Sigmoid colon (tissue), 7 donors: ENCODE results near the gene NOC2L. TPM values are rescaled to one million over a fixed set of nuclear protein-coding genes. Genes with fewer than 3 reads are reported as not detected.

ENCODE experiments used
- DNase-seq: peaks from one replicate; pipeline ENCODE4 v3.0.0-alpha.2; 2019
- H3K27ac ChIP-seq, 4 donors: fragments of 200-600 bp; sonication (generic); one replicate each; pipeline ENCODE4 v1.5.1; 2016 to 2019; ENCODE audit warnings: mild to moderate bottlenecking in 1 of 4
- H3K27me3 ChIP-seq, 3 donors: fragments of 200-600 bp; sonication (generic); one replicate each; pipeline ENCODE4 v1.5.1; 2019; ENCODE audit warnings: mild to moderate bottlenecking in 1 of 3
- H3K36me3 ChIP-seq, 4 donors: fragments of 200-600 bp; sonication (generic); one replicate each; pipeline ENCODE4 v1.5.1; 2016 to 2019
- H3K4me1 ChIP-seq, 4 donors: fragments of 200-600 bp; sonication (generic); one replicate each; pipeline ENCODE4 v1.5.1; 2017 to 2019
- H3K4me3 ChIP-seq, 4 donors: fragments of 200-600 bp; sonication (generic); one replicate each; pipeline ENCODE4 v1.5.1; 2017 to 2019; ENCODE audit warnings: mild to moderate bottlenecking in 2 of 4, moderate library complexity in 1 of 4
- H3K9me3 ChIP-seq, 4 donors: fragments of 200-600 bp in 3 of 4; sonication (generic) in 3 of 4; one replicate each; pipeline versions ENCODE4 v1.5.1 to v1.6.1; 2013 to 2019
- CTCF ChIP-seq, 4 experiments: fragments of 450-650 bp in 3 of 4; fragments of 200-600 bp in 1 of 4; IDR thresholded peaks; one replicate each; pipeline ENCODE4 v1.5.1; 2016 to 2019; ENCODE audit warnings: antibody characterized with exemption in 4 of 4, mild to moderate bottlenecking in 3 of 4, moderate library complexity in 2 of 4
- EP300 ChIP-seq, 4 donors: sonication (generic); formaldehyde crosslinking; IDR thresholded peaks; one replicate each; pipeline ENCODE4 v1.6.1; 2017; ENCODE audit warnings: antibody characterized with exemption in 4 of 4
- POLR2A ChIP-seq, 2 donors: fragments of 450-650 bp; IDR thresholded peaks; one replicate each; pipeline ENCODE4 v1.6.1; 2016; ENCODE audit warnings: antibody characterized with exemption in 2 of 2, mild to moderate bottlenecking in 2 of 2, moderate library complexity in 2 of 2
- POLR2AphosphoS5 ChIP-seq, 4 donors: sonication (generic); formaldehyde crosslinking; IDR thresholded peaks; one replicate each; pipeline ENCODE4 v1.6.1; 2017; ENCODE audit warnings: antibody characterized with exemption in 4 of 4
- WGBS, 2 donors: extraction: QIAGEN DNeasy Blood & Tissue Kit; methylation state at CpG; one replicate each; pipeline ENCODE4 v1.1.7; 2013; 5-methylcytosine and 5-hydroxymethylcytosine counted together
- intact Hi-C: fragments of 100-400 bp; cut with DNase I; formaldehyde crosslinking; loops from one replicate; pipeline ENCODE4 v1.15.1; 2023
- polyA plus RNA-seq, 3 donors: library from polyadenylated mRNA; stranded (reverse); fragments of 200-250 nt; gene quantifications; one replicate each; pipeline ENCODE4 v1.2.3, GENCODE V29; 2013
- total RNA-seq, 4 donors: library from RNA; depleted of rRNA; stranded (reverse); fragments of >200 nt; gene quantifications; one replicate each; pipeline ENCODE4 v1.1.0, GENCODE V29; 2016
- donor health status: healthy with polysubstance abuse.
- donor health status: Bipolar disorder and iron deficiency.
- donor health status: healthy.

Gene NOC2L
- total and polyA plus RNA-seq, 7 donors, result 25.4 to 81.6 (median 27.1) TPM

DNA sequence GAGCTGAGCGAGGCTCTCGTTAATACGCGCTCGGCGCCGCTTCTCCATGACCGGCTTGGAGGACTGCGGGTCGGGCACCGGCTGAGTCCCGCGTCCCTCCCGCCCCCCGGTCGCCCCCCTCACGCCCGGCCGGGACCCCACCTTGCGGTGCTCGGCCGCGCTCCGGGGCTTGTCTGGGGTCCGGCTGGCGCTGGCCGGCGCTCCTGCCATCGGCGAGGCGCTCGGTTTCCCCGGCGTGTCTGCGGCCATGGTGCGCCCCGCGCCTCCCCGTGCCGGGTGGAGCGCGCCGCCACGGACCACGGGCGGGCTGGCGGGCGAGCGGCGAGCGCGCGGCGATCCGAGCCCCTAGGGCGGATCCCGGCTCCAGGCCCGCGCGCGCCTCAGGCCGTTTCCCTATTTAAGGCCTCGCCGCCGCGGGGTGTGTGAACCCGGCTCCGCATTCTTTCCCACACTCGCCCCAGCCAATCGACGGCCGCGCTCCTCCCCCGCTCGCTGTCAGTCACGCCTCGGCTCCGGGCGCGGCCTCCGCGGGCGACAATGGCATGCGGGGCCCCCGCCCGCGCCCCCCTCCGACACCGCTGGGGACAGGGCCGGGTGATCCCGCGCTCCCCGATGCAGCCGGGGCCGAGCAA lies 40.8 kb upstream of the NOC2L start, which contains the start of gene HES4:
Gene HES4, minus strand, starts transcription at position 373 of the 632 bp plus-strand sequence. Its CDS starts 124 bp downstream, at position 249.
- no peaks in the 10 kb centered on the region for H3K9me3 ChIP-seq
- H3K36me3 ChIP-seq, result no peaks in the 10 kb centered on the region
- 0 to 1% methylated on average over 95 of the region's 95 CpGs for WGBS, 2 donors
- DNase-seq, result peak; percentile 97
- H3K27ac ChIP-seq, result peak within 1 kb of the TSS; percentile 89 to 98 (median 96)
- intact Hi-C loops, result loop anchor here (1.0 kb wide), 1 partner anchor 19 kb away; no protein-coding TSS in a partner anchor
- H3K4me3 ChIP-seq, result peak within 1 kb of the TSS; percentile 58 to 92 (median 60)
- peaks cover 0 to 45% (median 35%) of the 10 kb centered on the region in 4 donors for H3K4me1 ChIP-seq
- H3K27me3 ChIP-seq, result peaks cover 0 to 17% (median 5%) of the 10 kb centered on the region in 3 donors
- TF ChIP-seq EP300 (IDR thresholded peaks at IDR 0.05), result peak in 2 of 4 donors; percentile 25 to 63
- no peak for TF ChIP-seq CTCF (IDR thresholded peaks at IDR 0.05)
- TF ChIP-seq POLR2AphosphoS5 (IDR thresholded peaks at IDR 0.05), result peak; percentile 60 to 90 (median 68)
- no peak for TF ChIP-seq POLR2A (IDR thresholded peaks at IDR 0.05)

DNA sequence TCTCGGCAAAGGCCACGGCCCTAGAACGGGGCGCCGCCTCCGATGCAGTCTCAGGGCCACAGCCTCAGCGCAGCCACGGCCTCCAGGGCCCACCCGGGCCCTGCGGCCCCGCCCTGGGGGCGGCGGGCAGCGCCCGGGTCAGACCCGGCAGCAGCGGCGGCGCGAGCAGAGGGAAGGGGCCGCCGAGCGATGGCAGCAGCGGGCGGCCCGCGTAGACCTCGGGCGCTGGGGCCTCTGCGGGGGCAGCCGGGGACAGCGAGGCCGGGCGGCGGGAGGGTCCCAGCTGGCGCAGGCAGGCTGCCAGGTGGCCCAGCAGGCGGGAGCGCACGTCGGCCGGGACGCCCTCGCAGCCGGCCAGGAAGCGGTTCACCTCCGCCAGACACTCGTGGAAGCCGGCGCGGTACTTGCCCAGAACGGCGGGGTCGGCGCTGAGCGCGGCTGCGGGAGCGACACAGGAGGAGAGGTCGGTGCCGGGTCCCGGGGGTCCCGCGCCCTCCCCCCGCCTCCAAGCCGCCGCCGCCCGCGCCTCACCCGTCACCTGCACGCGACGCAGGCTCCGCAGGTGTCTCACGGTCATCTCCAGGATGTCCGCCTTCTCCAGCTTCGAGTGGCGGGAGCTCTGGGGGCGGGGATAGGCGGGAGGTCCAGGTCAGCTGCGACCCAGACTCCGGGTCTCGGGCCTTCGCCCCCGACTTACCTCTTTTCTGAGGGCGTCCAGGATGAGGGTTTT lies 40.1 kb upstream of the NOC2L start:
- 0 to 1% methylated on average over 86 of the region's 86 CpGs for WGBS, 2 donors
- Histone ChIP-seq H3K27ac (peak overlapping the region; percentile 89 to 98 (median 96)), H3K36me3 (no peaks in the 10 kb centered on the region), H3K27me3 (peaks cover 0 to 17% (median 5%) of the 10 kb centered on the region in 3 donors), H3K4me1 (peaks cover 0 to 42% (median 31%) of the 10 kb centered on the region in 4 donors), H3K9me3 (no peaks in the 10 kb centered on the region), H3K4me3 (peak overlapping the region; percentile 46 to 92 (median 60))
- intact Hi-C loops, result no loop called here
- peak; percentile 78 for DNase-seq
- peak in 1 of 4 donors; percentile 4 for TF ChIP-seq POLR2AphosphoS5 (IDR thresholded peaks at IDR 0.05)
- no peak for TF ChIP-seq POLR2A (IDR thresholded peaks at IDR 0.05)
- TF ChIP-seq EP300 (IDR thresholded peaks at IDR 0.05), result no peak

GRCh38 chr1:998745-998994 lies 39.6 kb upstream of the NOC2L start:
- peak overlapping the region; percentile 89 to 98 (median 96) for H3K27ac ChIP-seq
- intact Hi-C loops, result no loop called here
- peak overlapping the region; percentile 46 to 92 (median 60) for H3K4me3 ChIP-seq
- no peak for TF ChIP-seq POLR2AphosphoS5 (IDR thresholded peaks at IDR 0.05)
- no peak for TF ChIP-seq CTCF (IDR thresholded peaks at IDR 0.05)
- no peak for TF ChIP-seq EP300 (IDR thresholded peaks at IDR 0.05)
- no peak for TF ChIP-seq POLR2A (IDR thresholded peaks at IDR 0.05)
- H3K4me1 ChIP-seq, result peaks cover 0 to 42% (median 31%) of the 10 kb centered on the region in 4 donors
- H3K36me3 ChIP-seq, result no peaks in the 10 kb centered on the region
- WGBS, 2 donors, result 3 to 4% methylated on average over 27 of the region's 27 CpGs
- DNase-seq, result no peak
- peaks cover 0 to 17% (median 5%) of the 10 kb centered on the region in 3 donors for H3K27me3 ChIP-seq
- no peaks in the 10 kb centered on the region for H3K9me3 ChIP-seq

- Histone ChIP-seq H3K4me1 (peaks cover 0 to 42% (median 31%) of the 10 kb centered on the region in 4 donors), H3K9me3 (no peaks in the 10 kb centered on the region), H3K27ac (peak overlapping the region in 3 of 4 donors; percentile 89 to 96 (median 96)), H3K36me3 (no peaks in the 10 kb centered on the region), H3K4me3 (peak overlapping the region; percentile 46 to 92 (median 60)), H3K27me3 (peaks cover 0 to 17% (median 5%) of the 10 kb centered on the region in 3 donors)
- TF ChIP-seq CTCF (IDR thresholded peaks at IDR 0.05) (no peak), POLR2AphosphoS5 (IDR thresholded peaks at IDR 0.05) (no peak), POLR2A (IDR thresholded peaks at IDR 0.05) (no peak), EP300 (IDR thresholded peaks at IDR 0.05) (no peak)
- intact Hi-C loops, result no loop called here
- peak; percentile 66 for DNase-seq
- 25 to 52% methylated on average over 75 of the region's 75 CpGs for WGBS, 2 donors
Measured at GRCh38 chr1:997993-998744, 39.1 kb upstream of the NOC2L start.

DNA sequence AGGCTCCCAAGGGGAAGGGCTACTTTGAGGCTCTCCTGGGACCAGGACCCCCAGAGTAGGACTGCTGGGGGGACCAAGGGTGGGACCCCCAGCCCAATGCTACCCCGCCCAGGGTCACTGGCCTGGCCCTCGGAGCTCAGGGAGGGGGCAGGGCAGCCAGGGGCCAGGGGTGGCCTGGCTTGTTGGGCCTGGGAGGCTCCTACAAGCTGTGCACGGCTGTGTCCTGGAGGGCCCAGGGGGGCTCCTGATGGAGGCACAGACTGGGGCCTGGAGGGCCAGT lies 38.6 kb upstream of the NOC2L start:
- Histone ChIP-seq H3K4me1 (peaks cover 0 to 42% (median 31%) of the 10 kb centered on the region in 4 donors), H3K9me3 (peaks cover 0 to under 1% (median 0%) of the 10 kb centered on the region in 4 donors), H3K4me3 (no peak overlapping the region), H3K27me3 (peaks cover 0 to 17% (median 5%) of the 10 kb centered on the region in 3 donors), H3K36me3 (no peaks in the 10 kb centered on the region), H3K27ac (no peak overlapping the region)
- TF ChIP-seq CTCF (IDR thresholded peaks at IDR 0.05) (no peak), POLR2A (IDR thresholded peaks at IDR 0.05) (no peak), POLR2AphosphoS5 (IDR thresholded peaks at IDR 0.05) (no peak), EP300 (IDR thresholded peaks at IDR 0.05) (no peak)
- intact Hi-C loops, result no loop called here
- DNase-seq, result peak; percentile 66
- 75 to 81% methylated on average over 3 of the region's 3 CpGs for WGBS, 2 donors
